ENCODE results near the gene AGFG1. TPM values are rescaled to one million over a fixed set of nuclear protein-coding genes. Genes with fewer than 3 reads are reported as not detected.
"Not testable (repeated sequence)": the region's sequence is repeated elsewhere in the genome, so short reads cannot be mapped to it uniquely, and the experiment has no call there.

The AGFG1 gene
- total RNA-seq, 1 donor from 2014 or later: 75.1 TPM

GRCh38 chr2:227515742-227516141 lies 43.8 kb downstream of the AGFG1 start:
- DNase-seq (ENCODE audit: low read depth): no peak
- H3K4me3 ChIP-seq (ENCODE audit: low read depth, low read length): no peak overlapping the region
- TF ChIP-seq, protein P1, sequence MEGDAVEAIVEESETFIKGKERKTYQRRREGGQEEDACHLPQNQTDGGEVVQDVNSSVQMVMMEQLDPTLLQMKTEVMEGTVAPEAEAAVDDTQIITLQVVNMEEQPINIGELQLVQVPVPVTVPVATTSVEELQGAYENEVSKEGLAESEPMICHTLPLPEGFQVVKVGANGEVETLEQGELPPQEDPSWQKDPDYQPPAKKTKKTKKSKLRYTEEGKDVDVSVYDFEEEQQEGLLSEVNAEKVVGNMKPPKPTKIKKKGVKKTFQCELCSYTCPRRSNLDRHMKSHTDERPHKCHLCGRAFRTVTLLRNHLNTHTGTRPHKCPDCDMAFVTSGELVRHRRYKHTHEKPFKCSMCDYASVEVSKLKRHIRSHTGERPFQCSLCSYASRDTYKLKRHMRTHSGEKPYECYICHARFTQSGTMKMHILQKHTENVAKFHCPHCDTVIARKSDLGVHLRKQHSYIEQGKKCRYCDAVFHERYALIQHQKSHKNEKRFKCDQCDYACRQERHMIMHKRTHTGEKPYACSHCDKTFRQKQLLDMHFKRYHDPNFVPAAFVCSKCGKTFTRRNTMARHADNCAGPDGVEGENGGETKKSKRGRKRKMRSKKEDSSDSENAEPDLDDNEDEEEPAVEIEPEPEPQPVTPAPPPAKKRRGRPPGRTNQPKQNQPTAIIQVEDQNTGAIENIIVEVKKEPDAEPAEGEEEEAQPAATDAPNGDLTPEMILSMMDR (IDR thresholded peaks at IDR 0.05; ENCODE audit: insufficient read depth, low read length, poor library complexity, severe bottlenecking): no peak
- peaks cover under 1% of the 10 kb centered on the region for H3K36me3 ChIP-seq (ENCODE audit: control insufficient read depth, insufficient read depth, low read length)
- no peaks in the 10 kb centered on the region for H3K27me3 ChIP-seq (ENCODE audit: control insufficient read depth, insufficient read depth, low read length)

GRCh38 chr2:227517724-227518123 lies 45.8 kb downstream of the AGFG1 start:
- Histone ChIP-seq H3K4me3 (ENCODE audit: low read depth, low read length) (no peak overlapping the region), H3K27me3 (ENCODE audit: control insufficient read depth, insufficient read depth, low read length) (no peaks in the 10 kb centered on the region), H3K36me3 (ENCODE audit: control insufficient read depth, insufficient read depth, low read length) (peaks cover 1% of the 10 kb centered on the region)
- TF ChIP-seq, protein P1 (IDR thresholded peaks at IDR 0.05; ENCODE audit: insufficient read depth, low read length, poor library complexity, severe bottlenecking): no peak
- no peak for DNase-seq (ENCODE audit: low read depth)

DNA sequence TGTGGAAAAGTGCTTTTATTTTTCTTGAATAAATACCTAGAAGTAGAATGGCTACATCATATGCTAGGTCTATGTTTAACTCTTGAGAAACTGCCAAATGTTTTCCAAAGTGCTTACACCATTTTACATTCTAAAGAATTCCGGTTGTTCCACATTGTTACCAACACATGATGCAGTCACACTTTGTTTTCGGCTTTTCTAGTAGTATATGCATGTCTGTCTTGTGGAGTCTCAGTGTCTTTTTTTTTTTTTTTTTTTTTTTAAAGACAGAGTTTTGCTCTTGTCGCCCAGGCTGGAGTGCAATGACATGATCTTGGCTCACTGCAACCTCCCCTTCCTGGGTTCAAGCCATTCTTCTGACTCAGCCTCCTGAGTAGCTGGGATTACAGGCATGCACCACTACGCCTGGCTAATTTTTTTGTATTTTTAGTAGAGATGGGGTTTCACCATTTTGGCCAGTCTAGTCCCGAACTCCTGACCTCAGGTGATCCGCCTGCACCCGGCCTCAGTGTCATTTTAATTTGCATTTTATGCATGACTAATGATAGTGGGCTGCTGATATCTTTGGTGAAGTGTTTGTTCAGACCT lies 46.4 kb downstream of the AGFG1 start:
- DNase-seq (ENCODE audit: low read depth); H3K36me3 ChIP-seq (ENCODE audit: control insufficient read depth, insufficient read depth, low read length); H3K27me3 ChIP-seq (ENCODE audit: control insufficient read depth, insufficient read depth, low read length); H3K4me3 ChIP-seq (ENCODE audit: low read depth, low read length): not testable (repeated sequence)

DNA sequence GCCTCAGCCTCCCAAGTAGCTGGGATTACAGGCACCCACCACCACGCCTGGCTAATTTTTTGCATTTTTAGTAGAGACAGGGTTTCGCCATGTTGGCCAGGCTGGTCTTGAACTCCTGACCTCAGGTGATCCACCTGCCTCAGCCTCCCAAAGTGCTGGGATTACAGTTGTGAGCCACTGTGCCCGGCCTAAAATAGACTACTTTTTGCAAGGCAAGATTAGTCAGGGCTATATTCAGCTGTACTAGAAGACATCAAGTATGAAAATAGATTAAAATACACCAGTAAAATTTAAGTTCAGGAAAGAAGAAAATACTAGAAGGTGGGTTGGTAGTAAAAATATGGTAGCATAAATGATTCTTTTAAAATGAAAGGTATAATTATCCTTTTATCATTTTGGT lies 49.2 kb downstream of the AGFG1 start:
- not testable (repeated sequence) for H3K4me3 ChIP-seq (ENCODE audit: low read depth, low read length); H3K27me3 ChIP-seq (ENCODE audit: control insufficient read depth, insufficient read depth, low read length); DNase-seq (ENCODE audit: low read depth); H3K36me3 ChIP-seq (ENCODE audit: control insufficient read depth, insufficient read depth, low read length)

- TF ChIP-seq, protein P1 (IDR thresholded peaks at IDR 0.05; ENCODE audit: insufficient read depth, low read length, poor library complexity, severe bottlenecking): no peak
- Histone ChIP-seq H3K27me3 (ENCODE audit: control insufficient read depth, insufficient read depth, low read length) (no peaks in the 10 kb centered on the region), H3K4me3 (ENCODE audit: low read depth, low read length) (no peak overlapping the region), H3K36me3 (ENCODE audit: control insufficient read depth, insufficient read depth, low read length) (peaks cover 3% of the 10 kb centered on the region)
- DNase-seq (ENCODE audit: low read depth): no peak
These were observed 52.7 kb downstream of the AGFG1 start for GRCh38 chr2:227524665-227525064.

GRCh38 chr2:227527351-227527750 lies 55.4 kb downstream of the AGFG1 start:
- peaks cover 2% of the 10 kb centered on the region for H3K36me3 ChIP-seq (ENCODE audit: control insufficient read depth, insufficient read depth, low read length)
- TF ChIP-seq, protein P1 (IDR thresholded peaks at IDR 0.05; ENCODE audit: insufficient read depth, low read length, poor library complexity, severe bottlenecking): no peak
- no peaks in the 10 kb centered on the region for H3K27me3 ChIP-seq (ENCODE audit: control insufficient read depth, insufficient read depth, low read length)
- H3K4me3 ChIP-seq (ENCODE audit: low read depth, low read length): no peak overlapping the region
- no peak for DNase-seq (ENCODE audit: low read depth)

DNA sequence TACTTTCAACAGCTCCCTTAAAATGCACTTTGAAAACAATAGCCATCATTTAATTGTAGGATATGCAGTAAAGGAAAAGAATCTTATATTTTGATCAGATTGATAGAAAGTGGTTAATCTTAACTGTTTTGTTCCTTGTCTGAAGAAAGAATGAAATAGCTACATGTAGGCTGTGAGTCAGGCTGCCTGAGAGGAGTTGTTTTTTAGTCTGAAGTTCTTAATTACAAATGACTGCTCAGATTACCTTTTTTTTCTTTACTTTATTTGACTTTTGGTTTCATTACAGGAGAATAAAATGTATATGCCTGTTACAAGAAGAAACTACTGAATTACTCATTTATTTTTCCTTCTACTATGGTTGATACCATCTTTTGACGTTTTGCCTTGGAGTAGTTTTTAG lies 56.8 kb downstream of the AGFG1 start:
- TF ChIP-seq, protein P1 (IDR thresholded peaks at IDR 0.05; ENCODE audit: insufficient read depth, low read length, poor library complexity, severe bottlenecking): no peak
- Histone ChIP-seq H3K4me3 (ENCODE audit: low read depth, low read length) (no peak overlapping the region), H3K36me3 (ENCODE audit: control insufficient read depth, insufficient read depth, low read length) (peaks cover 2% of the 10 kb centered on the region), H3K27me3 (ENCODE audit: control insufficient read depth, insufficient read depth, low read length) (no peaks in the 10 kb centered on the region)
- DNase-seq (ENCODE audit: low read depth): no peak
